HG03460 (cell line): ENCODE measurements around the gene ADD3.

Experiments
- ATAC-seq: cut with Tn5 transposase; IDR thresholded peaks from one replicate; pipeline ENCODE4 v1.9.1; 2021; ENCODE audit not compliant: unreplicated experiment

The ADD3 gene

DNA sequence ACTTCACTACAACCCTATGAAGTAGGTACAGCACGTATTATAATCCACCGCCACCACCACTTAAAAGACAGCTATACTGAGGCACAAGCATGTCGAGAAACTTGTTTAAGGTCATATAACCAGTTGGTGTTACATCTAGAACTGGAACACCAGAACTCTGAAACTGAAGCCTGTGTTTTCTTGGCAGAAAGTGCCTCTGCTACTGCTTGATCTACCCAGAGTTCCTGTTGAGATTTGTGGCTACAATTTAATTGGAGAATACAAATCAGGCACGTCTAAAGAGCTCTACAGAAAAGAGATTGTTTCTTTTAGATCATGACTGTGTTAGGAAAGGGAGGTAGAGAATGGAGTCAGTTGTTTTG lies 4.3 kb upstream of the ADD3 start:
- no peak for ATAC-seq

DNA sequence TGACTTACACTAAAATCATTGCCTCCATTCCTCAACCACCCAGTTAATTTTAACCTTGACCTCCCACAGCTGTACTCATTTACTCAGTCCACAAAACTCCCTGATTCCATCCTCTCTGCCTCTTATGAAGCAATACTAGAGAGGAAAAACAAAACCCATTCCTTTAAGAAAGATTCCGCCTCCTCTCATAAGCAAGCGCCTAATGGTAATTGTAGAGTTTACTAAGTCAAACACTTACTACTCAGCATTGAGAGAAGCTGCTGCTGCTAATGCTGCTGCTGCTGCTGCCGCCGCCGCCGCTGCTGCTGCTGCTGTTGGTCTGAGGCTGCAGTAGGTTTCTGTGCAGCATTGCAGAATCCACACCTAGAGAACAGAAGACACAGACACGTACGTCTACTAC lies 2.1 kb upstream of the ADD3 start:
- ATAC-seq: no peak

DNA sequence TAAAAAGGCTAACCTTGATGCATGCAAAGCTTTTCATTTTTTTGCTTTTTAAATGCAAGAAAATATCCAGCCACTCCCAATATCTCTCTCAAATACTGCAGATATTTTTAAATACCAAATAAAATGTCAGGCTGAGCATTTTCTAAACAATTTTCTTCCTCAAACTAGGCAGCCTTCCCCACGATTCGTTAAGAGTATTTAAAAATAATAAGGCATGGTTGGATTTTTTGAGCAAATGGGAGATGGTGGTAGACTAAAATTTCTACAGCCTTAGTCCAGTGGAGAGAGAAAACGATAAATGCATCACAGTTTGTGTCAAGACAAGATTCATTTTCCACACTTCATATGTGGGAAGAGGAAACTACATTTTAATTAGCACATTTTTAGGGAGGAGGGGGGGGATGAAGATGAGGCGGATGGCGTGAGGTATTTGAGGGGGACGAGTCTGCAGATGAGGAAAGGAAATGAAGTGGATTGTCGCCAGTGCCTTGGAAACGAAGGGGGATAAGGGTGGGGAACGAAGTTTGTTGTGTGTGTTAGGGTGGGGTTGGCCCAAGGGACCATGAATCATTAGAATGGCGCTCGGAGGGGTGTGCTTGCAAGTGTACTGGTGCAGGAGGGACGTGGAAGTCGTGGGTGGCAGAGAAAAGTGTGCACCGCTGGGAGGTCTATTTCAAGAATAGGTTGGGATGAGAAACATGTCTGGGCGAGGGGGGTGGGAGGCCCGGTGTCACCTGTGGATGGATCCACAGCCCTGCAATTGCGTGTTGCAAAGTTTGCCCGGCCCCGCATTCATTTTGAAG lies 1.2 kb upstream of the ADD3 start:
- no peak for ATAC-seq

DNA sequence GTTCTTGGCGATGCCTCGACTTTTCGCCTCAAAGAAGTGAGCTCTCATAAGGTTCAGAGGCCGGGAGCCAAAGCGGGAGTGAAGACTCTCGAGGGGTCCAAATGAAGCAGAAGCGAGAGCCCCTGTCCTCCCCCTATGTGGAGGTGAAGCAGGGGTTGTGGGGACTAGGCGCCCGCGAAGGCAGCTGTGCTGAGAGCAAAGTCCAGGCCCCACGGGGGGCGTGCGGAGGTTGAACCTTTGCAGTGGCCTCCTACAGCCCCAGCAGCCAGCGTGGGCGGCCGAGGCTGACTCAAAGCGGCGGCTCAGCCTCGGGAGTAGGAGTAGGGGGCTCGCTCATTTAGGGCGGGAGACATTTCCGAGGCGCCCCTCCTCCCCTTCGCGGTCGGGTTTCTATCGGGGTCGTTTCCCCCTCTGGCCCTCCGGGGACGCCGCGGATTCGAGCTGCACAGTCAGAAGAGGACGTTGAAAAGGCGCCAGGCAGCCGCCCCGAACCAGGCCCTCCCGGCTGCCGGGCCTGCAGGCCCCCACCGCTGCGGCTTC lies 553 bp upstream of the ADD3 start:
- ATAC-seq: peak; percentile 27

DNA sequence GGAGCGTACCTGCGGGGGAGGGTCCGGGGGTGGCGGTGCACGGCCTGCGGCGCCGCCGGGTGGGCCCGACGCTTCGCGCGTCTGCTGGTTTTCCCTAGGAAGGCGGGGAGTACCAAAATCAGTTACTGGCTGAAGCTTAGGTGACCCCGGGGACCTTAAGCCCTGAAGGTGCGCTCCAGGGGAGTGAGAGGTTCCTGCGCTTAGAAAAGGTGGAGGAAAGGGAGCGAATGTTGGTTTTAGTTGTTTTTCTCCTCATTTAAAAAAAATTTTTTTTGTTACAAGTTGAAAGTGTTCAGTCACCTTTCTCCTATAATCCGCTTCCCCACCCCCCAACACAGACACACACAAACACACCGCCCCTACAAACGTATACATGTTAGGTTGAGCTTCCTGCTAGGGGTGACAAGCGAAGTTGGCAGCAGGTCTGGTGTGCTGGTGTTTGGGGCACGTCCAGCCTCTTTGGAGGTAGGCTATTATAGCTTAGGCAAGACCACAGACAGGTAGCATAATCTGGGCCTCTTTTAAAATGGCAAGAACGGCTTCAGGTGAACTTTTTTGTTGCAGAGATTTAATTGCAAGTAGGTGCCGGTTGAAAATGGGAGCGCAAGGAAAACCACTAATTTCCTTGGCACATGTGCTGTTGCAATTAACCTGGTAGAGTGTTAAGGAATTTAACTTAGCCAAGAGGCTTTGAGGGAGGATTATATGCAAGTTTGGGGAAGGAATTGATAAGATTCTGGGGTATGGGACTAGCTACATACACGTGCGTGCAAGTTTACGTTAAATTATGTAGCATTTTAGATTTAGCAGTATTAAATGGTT lies 945 bp downstream of the ADD3 start:
- ATAC-seq: peak; percentile 19

DNA sequence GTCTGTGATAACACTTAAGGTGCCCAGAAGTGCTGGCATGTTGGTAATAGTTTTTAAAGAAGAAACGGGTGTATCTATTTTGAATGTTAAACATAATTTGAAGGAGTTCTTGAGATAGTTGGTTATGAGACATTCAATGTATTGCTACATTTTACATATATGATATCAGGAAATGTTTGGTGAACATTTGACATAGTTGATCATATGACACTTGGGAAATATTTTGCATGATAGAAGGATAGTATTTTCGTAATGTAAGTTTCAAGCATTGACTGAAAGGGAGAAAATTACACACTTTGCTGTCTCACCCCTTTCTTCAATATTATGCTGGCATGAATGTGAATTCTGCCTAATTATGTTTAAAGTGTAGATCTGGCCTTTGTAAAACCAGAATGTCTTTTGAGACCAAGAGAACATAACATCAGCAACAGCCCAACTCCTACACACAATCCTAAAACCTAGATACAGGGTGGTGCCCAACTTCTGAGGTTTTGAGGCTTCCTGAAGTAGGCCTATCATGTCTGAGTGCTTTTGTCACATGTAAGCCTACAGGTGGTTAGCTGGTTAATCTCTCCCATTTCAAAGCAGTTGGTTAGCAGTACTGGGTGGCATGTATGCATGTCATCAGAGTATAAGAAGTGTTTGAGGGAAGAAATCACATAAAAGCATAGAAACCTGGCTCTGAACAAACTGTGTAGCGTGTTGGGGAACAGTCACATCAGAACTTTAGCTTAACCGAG lies 2.1 kb downstream of the ADD3 start:
- ATAC-seq: peak; percentile 25

DNA sequence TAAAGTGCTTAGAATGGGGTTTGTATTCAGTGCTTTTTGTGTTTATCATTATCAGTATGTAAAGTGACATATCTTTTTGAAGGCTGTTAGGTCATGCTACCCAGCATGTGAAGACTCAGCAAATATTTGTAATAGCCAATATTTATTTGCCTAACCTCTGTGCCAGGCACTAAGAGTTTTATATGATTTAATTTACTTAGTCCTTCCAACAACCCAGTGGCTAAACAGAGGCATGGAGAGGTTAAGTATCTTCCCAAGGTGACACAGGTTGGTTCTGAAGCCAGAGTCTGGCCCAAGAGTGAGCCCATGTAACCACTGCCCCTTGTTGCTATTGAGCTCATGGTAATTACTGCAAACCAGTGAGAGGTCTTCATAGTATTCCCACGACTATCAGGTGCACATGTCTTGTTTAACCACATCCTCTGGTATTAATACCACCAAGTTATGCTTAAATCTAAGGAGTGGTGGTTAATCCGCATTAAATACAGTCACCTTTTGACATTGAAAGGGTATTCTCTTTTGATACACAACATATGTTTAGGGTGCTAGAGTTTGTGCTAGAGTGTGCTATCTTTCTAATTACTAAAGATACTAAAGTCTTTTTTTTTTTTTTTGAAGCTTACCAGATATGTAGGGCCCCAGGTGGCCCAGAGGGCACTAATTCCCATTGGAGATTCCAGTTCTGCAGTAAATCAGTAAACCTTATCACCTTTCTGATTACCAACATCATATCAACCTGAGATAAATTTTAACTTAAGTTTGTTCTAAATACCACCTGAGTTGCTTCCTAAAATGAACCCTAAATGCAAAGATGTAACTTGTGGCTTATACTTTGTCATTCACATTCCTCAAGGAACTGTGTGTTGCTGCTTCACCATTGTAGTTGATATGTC lies 2.9 kb downstream of the ADD3 start:
- ATAC-seq: no peak

DNA sequence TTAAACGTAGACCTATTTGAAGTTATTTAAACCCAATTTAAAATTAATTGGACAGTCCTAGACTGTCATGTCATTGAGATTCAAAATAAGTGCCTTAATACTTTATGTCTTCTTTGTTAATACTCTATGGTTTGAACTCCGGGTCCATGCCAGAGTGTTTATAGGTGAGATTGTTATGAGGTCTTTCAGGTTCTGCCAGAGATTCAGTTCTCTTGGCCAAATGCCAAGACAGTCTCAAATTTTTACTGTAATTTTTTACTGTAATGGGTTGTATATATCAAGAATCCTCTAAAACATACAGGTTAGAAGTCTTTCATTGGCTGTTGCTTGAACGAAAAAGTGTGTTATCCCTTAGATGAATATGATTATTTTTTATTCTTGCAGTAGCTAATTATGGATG lies 3.9 kb downstream of the ADD3 start:
- ATAC-seq: no peak

DNA sequence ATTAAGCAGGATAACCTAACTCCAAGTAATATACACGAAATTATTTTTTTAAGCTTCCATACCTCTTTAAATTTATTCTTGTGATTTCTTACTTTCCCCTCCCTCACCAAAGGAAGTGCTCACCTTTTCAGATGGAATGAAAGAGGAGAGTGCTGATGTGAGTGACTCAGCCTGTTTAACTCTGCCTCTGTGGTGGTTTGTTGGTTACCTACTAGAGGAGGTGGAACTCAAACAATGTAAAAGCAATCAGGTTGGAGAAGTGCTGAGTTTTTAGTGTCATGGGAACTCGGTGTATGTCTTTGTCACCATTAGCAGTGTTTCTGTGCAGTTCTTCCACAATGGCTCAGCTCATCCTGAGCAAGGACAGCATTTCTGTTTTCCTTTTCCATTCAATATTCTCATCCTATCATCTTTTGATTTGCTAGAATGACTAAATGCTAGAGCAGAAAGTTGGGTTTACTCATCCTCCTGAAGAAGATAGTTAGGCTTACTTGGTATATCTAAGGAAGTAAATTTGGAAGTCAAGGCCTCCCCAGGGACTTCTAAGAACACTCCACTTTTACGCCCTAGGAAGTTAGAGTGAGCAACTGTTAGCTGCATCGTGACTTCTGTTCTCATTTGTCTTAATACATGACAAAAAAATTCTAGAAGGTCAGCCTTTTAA lies 6.0 kb downstream of the ADD3 start:
- ATAC-seq: no peak

DNA sequence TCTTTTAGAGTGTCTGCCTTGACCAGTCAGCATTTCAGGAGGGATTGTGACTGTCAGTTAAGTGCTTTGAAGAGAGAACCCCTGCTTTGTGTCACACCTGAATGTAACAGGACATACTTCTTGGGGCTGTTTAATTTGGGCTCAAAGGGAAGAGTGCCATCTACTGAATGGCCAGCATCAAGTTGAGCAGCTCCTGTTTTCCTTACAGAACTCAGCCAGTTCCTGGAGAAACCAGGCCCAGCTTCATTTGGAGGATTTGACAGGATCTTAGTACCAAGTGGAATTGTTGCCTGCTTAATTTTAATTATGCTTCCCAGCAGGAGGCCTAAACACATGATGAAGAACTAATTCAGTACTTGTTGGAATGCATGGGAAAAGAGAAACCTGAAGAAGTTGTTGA lies 8.3 kb downstream of the ADD3 start:
- no peak for ATAC-seq

DNA sequence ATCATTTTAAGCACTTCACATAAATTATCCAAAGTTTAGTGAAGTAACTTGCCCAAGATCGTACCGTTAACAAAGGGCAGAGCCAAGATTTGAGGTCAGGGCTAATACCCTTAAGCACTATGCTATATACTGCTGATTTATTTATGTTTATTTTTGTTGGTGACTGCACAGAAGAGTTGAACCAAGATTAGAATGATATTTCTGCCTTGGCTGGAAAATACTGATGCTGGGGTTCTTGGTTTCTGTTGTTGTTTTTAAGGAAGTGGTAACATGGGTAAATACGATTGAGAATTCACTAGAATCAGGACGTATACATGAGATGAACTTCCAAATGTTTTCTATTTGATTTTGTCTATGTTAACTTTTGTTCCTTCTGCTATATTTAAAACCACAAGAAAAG lies 9.3 kb downstream of the ADD3 start:
- ATAC-seq: no peak

DNA sequence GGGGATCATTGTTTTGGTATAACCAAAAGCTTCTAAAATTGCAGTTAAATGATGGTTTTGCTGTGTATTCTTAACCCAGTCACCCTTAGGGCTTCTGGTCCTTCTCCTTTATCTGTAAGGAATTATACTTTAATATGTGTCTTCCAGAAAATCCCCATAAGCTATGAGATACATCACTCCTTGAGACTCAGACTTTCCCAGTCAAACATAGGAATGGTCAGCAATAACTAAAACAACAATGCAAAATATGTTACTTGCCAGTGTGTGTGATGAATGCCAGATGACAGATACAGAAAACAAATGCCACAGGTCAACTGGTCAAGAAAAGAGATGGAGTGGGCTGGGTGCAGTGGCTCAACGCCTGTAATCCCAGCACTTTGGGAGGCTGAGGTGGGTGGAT lies 10.1 kb downstream of the ADD3 start:
- no peak for ATAC-seq

DNA sequence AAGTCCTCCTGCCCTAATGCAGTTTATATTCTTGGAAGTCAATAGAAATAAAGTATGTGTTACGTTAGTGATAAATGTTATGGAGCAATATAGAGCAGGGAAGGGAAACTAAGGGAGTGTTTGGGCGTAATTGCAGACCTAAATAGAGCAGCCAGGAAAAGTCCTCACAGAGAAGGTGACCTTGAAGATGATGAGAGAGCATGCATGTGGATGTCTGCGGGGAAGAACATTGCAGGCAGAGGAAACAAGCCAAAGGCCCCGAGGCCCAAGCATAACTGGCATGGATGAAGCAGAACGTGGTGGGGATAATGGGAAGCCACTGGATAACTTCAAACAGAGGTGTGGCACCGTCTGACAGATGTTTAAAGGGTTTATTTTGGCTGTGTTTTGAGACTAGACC lies 12.5 kb downstream of the ADD3 start:
- ATAC-seq: no peak

DNA sequence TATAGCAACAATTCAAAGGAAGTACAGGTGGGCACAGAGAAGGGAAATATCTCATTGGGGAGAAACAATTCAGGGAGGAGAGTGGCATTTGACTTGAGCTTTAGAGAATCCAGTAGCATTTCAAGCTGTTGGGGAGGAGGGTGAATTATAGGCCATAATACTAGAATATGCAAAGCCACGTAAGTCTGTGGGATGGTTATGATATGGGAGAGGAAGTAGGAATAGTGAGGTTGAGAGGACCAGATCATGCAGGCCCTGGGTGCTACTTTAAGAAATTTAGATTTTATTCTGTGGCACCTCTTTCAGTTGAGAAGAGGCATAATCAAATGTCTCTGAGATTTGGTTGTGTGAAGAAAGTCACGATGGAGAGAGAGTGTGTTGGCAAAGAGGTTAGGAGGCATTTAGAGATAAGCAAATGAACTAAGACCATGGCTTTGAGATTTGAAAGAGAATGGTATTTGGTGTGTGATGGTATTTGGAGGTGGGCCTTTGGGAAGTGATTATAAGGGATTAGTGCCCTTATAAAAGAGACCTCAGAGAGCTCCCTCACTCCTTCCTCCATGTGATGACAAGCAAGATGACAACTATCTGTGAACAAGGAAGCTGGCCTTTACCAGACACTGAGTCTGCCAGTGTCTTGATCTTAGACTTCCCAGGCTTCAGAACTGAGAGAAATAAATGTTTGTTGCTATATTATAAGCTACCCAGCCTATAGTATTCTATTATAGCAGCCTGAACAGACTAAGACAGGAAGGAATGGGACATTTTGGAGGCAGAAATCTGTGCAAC lies 15.1 kb downstream of the ADD3 start:
- no peak for ATAC-seq

DNA sequence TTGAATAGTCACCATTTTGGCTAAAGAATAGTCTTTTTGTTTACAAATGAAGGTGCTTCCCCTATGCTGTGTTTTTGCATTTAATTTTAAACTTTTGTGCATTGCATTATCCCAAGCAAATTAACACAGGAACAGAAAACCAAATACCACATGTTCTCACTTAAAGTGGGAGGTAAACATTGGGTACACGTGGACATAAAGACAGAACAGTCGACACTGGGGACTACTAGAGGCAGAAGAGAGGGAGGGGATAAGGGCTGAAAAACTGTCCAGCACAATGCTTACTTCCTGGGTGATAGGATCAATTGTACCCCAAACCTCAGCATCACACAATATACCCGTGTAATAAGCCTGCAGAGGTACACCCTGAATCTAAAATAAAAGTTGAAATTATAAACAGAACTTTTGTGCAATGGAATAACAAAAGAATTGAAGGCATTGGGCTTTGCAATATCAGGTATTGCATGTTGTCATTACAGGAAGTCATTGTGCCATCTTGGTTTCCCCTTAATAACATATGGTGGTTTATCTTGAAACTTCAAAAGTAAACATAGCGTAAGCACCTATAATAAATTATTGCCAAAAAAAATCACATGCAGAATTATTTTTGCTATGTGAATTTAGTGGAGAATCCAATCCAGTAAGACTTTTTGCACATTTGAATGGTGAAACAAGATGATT lies 16.1 kb downstream of the ADD3 start:
- no peak for ATAC-seq

DNA sequence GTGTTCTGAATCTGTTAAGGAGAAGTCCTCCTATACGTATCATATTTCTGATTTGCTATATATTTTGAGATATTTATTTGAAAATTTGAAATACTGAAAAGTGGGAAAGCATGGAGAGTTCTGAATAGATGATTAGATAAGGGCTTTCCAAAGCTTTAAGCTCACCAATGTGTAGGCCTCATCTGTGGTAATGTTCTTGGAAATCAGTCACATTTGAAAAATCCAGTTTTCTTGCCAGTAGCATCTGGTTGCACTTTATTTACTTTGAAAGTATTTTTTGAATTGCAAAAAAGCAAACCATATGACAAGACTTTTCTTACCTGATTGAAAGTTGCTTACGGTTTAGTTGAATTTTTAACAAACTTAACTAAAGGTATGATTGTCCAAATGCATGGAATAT lies 21.7 kb downstream of the ADD3 start:
- no peak for ATAC-seq

DNA sequence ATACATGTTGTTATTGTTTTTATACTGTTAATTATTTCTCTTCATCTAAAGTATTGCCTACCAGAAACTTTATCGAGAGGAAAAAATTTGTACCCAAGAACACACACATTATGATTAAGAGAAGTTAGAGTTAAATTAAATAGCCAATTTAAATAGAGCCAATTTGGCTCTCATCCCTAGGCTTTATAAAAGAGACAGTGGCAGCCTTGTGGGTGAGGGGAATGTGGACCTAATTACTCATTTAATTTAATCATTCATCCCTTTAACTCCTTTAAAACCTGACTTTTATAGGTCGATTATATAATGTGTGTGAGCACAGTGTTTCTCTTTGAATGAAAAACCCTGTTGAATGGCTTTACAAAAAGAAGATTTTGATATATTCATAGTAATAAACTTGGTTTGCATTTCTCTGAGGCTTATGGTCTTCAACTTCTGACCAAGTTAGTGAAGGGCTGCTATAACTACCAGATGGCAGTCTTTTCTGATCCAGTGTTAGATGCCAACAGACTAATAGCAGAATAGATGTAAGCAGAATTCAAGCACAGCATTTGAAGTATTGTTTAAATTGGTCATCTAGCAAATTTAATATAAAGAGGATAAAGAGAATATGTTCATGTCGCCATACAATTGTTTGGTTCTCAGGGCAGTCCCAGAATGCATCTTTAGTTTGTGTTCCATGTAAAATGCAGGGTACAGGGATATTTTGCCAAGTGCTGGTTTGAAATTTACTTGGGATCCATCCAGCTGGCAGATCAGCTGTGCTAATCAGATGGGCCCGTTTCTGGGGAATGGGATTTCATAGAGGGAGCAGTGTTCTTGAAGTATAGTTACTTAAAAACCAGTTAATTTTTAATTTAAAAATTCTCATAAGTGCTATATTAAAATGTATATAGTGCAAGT lies 25.3 kb downstream of the ADD3 start:
- no peak for ATAC-seq
